ENCODE results near the gene HSBP1L1. TPM values are rescaled to one million over a fixed set of nuclear protein-coding genes. Genes with fewer than 3 reads are reported as not detected.

The HSBP1L1 gene
- total RNA-seq, 1 experiment from 2014 or later: 49.4 TPM

- no peak for DNase-seq (ENCODE audit: unreplicated experiment)
- POLR2A ChIA-PET: no interaction called here
- Mint-ChIP-seq H3K9me3 (ENCODE audit: unreplicated experiment) (no peaks in the 10 kb centered on the region), H3K4me3 (ENCODE audit: unreplicated experiment) (no peak overlapping the region), H3K27ac (ENCODE audit: low read depth, unreplicated experiment) (no peak overlapping the region), H3K27me3 (ENCODE audit: insufficient read depth, unreplicated experiment) (no peaks in the 10 kb centered on the region), H3K4me1 (ENCODE audit: insufficient read depth, unreplicated experiment) (peaks cover 6% of the 10 kb centered on the region), H3K36me3 (ENCODE audit: insufficient read depth, unreplicated experiment) (peaks cover 18% of the 10 kb centered on the region)
- intact Hi-C loops (cut with micrococcal nuclease): no loop called here
- CTCF ChIA-PET: interaction anchor here (0.6 kb wide), 1 partner anchor 205 kb away, joined by 3 read pairs; no protein-coding TSS in a partner anchor
- BruUV-seq (replicated peaks): no TSS peak
- no peak for TF ChIP-seq CTCF (IDR thresholded peaks at IDR 0.05; ENCODE audit: unreplicated experiment)
Measured at GRCh38 chr18:79941473-79942119, 22.8 kb upstream of the HSBP1L1 start.

- Mint-ChIP-seq H3K27ac (ENCODE audit: low read depth, unreplicated experiment) (no peak overlapping the region), H3K9me3 (ENCODE audit: unreplicated experiment) (no peaks in the 10 kb centered on the region), H3K27me3 (ENCODE audit: insufficient read depth, unreplicated experiment) (no peaks in the 10 kb centered on the region), H3K36me3 (ENCODE audit: insufficient read depth, unreplicated experiment) (peaks cover 23% of the 10 kb centered on the region), H3K4me3 (ENCODE audit: unreplicated experiment) (no peak overlapping the region), H3K4me1 (ENCODE audit: insufficient read depth, unreplicated experiment) (peaks cover 6% of the 10 kb centered on the region)
- BruUV-seq (replicated peaks): no TSS peak
- TF ChIP-seq CTCF (IDR thresholded peaks at IDR 0.05; ENCODE audit: unreplicated experiment): no peak
- DNase-seq (ENCODE audit: unreplicated experiment): no peak
- intact Hi-C loops (cut with micrococcal nuclease): no loop called here
- POLR2A ChIA-PET: no interaction called here
- CTCF ChIA-PET: no interaction called here
Measured at GRCh38 chr18:79942211-79942610, 22.2 kb upstream of the HSBP1L1 start.

- DNase-seq (ENCODE audit: unreplicated experiment): no peak
- peaks cover 20% of the 10 kb centered on the region for H3K36me3 Mint-ChIP-seq (ENCODE audit: insufficient read depth, unreplicated experiment)
- H3K4me3 Mint-ChIP-seq (ENCODE audit: unreplicated experiment): no peak overlapping the region
- intact Hi-C loops (cut with micrococcal nuclease): no loop called here
- peaks cover 6% of the 10 kb centered on the region for H3K4me1 Mint-ChIP-seq (ENCODE audit: insufficient read depth, unreplicated experiment)
- BruUV-seq (replicated peaks): no TSS peak
- no peaks in the 10 kb centered on the region for H3K9me3 Mint-ChIP-seq (ENCODE audit: unreplicated experiment)
- CTCF ChIA-PET: no interaction called here
- POLR2A ChIA-PET: no interaction called here
- no peak overlapping the region for H3K27ac Mint-ChIP-seq (ENCODE audit: low read depth, unreplicated experiment)
- no peak for TF ChIP-seq CTCF (IDR thresholded peaks at IDR 0.05; ENCODE audit: unreplicated experiment)
- H3K27me3 Mint-ChIP-seq (ENCODE audit: insufficient read depth, unreplicated experiment): no peaks in the 10 kb centered on the region
Measured at GRCh38 chr18:79942786-79943607, 21.4 kb upstream of the HSBP1L1 start.

- Mint-ChIP-seq H3K36me3 (ENCODE audit: insufficient read depth, unreplicated experiment) (peaks cover 19% of the 10 kb centered on the region), H3K27me3 (ENCODE audit: insufficient read depth, unreplicated experiment) (no peaks in the 10 kb centered on the region), H3K9me3 (ENCODE audit: unreplicated experiment) (no peaks in the 10 kb centered on the region), H3K27ac (ENCODE audit: low read depth, unreplicated experiment) (no peak overlapping the region), H3K4me3 (ENCODE audit: unreplicated experiment) (no peak overlapping the region), H3K4me1 (ENCODE audit: insufficient read depth, unreplicated experiment) (peaks cover 6% of the 10 kb centered on the region)
- DNase-seq (ENCODE audit: unreplicated experiment): no peak
- ChIA-PET POLR2A (no interaction called here), CTCF (no interaction called here)
- intact Hi-C loops (cut with micrococcal nuclease): no loop called here
- no TSS peak for BruUV-seq (replicated peaks)
- TF ChIP-seq CTCF (IDR thresholded peaks at IDR 0.05; ENCODE audit: unreplicated experiment): no peak
Measured at GRCh38 chr18:79943608-79944125, 20.8 kb upstream of the HSBP1L1 start.

Measured in MCF 10A (cell line).